ENCODE measurements around the gene MYBPC2. TPM values are rescaled to one million over a fixed set of nuclear protein-coding genes. Genes with fewer than 3 reads are reported as not detected.

Gene MYBPC2
- total RNA-seq, 1 experiment from 2014 or later = not detected

DNA sequence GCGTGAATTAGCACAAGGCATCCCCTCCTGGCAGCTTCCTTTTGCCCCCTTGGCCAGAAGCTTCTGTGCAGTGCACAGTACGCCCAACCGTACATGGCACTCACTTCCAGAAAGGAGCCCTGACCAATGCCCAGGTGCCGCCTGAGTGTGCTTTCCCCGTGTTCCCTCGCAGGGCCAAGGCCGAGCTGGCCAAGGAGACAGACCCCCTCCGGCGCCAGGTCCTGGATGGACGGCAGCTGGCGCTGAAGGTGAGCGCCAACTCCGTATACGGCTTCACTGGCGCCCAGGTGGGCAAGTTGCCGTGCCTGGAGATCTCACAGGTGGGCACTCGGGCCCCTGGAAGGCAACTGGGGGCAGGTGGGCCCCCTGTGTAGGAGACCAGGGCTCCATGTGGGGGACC, 23.3 kb upstream of the MYBPC2 start:
- no peak for DNase-seq (ENCODE audit: low read depth)

DNA sequence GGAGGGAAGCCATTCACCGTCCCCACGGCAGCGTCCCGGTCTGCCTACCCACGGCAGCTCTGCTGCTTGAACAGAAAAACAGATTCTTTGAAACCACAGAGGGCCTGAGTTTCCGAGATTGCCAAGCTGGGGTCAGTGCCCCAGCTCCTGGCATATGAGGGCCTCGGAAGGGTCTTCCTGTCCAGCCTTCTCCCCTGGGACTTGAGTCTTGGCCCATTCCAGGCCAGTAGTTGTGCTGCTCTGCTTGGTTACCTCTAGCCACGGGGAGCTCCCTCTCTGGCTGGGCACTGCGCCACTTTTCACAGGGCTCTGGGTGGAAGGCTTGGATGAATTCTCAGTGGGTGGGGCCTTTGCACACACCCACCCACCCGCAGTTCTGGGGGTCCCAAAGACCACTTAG, 22.6 kb upstream of the MYBPC2 start:
- DNase-seq (ENCODE audit: low read depth) = no peak

DNA sequence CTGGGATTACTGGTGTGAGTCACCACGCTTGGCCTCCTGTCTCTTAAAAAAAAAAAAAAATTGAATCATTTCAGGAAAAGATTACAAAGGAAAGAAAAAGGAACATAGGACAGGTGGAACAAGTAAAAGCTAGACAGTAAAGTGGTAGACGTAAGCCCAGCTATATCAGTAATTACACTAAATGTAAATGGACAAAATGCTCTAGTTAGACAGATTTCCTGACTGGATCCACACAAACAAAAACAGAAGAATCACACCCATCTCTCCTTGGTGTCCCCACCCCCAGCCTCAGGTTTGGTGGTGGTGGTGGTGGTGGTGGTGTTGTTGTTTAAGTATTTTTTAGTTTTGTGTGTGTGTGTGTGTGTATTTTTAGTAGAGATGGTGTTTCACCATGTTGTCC, 20.3 kb upstream of the MYBPC2 start:
- DNase-seq (ENCODE audit: low read depth) = no peak

GRCh38 chr19:50413096-50413495, 19.6 kb upstream of the MYBPC2 start:
- DNase-seq (ENCODE audit: low read depth) = no peak

- no peak for DNase-seq (ENCODE audit: low read depth)
Measured at GRCh38 chr19:50413531-50413930, 19.2 kb upstream of the MYBPC2 start.

GRCh38 chr19:50414864-50415660, 17.6 kb upstream of the MYBPC2 start:
- no peak for DNase-seq (ENCODE audit: low read depth)

DNA sequence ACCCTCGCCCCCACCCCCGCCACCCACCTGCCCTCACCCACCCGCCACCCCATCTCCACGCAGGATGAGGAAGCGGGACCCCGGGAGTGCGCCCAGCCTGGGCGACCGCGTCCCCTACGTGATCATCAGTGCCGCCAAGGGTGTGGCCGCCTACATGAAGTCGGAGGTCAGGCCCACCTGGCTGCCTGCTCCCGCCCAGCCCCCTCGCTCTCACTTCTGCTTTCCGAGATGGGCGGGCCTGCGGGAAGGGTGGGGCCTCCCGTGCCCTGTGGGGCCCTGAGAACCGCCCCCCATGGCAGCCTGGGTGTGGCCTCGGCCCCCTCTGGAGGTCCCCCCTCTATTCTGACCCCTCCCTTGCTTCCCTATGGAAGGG, 17.0 kb upstream of the MYBPC2 start:
- DNase-seq (ENCODE audit: low read depth) = no peak

- DNase-seq (ENCODE audit: low read depth) = no peak
Measured at GRCh38 chr19:50416034-50416977, 16.4 kb upstream of the MYBPC2 start.

- DNase-seq (ENCODE audit: low read depth) = no peak
Measured at GRCh38 chr19:50417111-50418081, 15.3 kb upstream of the MYBPC2 start.

DNA sequence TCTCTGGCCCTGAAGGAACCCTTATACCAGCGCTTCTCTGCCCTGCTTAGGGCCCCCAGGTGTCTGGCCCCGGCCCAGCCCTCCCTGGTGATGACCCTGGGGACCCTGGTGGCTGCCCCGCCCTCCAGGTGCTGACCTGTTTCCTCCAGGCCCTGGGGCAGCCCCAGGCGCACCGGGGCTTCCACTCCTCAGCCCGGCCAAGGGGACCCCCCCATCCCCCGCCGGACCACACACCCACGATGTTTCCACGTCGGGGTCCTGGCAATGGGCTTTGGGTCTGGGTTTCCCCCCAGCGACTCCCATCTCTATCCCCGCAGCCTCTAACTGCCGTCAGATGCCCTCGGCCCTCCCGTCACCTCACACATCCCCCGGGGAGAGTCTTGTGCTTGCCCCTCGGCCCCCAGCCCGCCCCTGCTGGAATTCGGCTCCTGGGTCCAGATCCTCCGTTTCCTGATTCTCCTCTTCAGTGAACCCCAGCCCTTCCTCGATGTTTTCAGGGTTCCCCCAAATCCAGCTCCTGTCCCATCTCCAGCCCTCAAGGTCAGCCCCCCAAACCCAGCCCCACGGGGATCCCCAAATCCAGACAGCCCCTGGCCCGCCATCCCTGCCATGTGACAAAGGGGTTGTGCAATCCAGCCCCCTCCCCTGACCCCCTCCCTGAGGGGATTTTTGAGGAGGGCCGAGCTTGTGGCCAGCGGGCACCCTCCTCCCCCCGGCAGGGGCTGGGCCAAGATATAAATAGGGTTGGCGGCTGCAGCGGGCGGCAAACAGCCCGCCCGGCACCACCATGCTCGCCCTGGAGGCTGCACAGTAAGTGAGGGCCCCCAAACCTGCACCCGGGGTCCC, 14.3 kb upstream of the MYBPC2 start, which contains the start of gene SPIB:
Gene SPIB, plus strand, starts transcription at position 763 of the 846 bp plus-strand sequence. Its CDS starts 25 bp downstream, at position 788.
- DNase-seq (ENCODE audit: low read depth) = no peak

GRCh38 chr19:50419022-50419579, 13.6 kb upstream of the MYBPC2 start:
- no peak for DNase-seq (ENCODE audit: low read depth)

DNA sequence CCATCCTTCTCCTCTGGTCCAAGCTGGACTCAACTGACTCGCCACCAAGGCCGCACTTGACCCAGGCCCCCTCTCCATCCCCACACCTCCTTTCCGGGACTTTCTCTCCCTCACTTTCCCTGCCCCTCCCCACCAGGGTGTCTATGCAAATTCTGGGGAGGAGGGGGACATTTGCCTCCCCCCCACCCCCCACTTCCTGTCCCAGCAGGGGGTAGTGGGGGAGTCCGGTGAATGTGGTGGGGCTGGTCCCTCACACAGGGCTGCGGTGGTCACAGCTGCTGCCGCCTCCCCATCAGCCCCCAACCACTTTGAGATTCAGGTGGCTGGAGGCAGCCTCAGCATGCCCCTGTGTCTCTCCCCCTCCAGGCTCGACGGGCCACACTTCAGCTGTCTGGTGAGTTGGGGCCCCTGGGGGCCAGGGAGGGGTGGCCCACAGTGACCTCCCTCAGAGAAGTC, 13.1 kb upstream of the MYBPC2 start:
- no peak for DNase-seq (ENCODE audit: low read depth)

GRCh38 chr19:50420127-50420526, 12.6 kb upstream of the MYBPC2 start:
- no peak for DNase-seq (ENCODE audit: low read depth)

GRCh38 chr19:50420808-50421207, 11.9 kb upstream of the MYBPC2 start:
- DNase-seq (ENCODE audit: low read depth) = no peak

DNA sequence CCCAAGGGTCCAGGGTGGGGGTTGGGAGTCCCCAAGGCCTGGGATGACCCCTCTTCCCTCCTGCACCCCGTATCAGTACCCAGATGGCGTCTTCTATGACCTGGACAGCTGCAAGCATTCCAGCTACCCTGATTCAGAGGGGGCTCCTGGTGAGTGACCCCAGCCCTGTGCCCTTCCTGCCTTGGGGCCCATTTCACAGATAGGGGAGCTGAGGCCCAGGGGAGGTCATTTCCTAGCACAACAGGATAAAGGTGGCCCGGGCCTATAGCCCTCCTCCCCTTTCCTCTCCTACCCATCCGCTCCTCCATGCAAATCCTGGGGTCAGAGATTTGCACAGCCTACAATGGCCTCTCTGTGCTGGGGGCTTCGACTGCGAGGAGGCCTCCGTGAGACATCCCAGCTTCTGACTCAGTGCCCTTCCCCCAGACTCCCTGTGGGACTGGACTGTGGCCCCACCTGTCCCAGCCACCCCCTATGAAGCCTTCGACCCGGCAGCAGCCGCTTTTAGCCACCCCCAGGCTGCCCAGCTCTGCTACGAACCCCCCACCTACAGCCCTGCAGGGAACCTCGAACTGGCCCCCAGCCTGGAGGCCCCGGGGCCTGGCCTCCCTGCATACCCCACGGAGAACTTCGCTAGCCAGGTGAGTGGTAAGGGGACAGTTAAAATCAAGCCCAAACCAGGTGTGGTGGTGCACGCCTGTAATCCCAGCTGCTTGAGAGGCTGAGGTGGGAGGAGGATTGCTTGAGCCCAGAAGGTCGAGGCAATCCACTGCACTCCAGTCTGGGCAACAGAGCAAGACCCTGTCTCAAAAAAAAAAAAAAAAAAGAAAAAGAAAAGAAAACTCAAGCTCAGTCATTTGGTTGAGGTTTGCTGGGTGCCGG, 10.1 kb upstream of the MYBPC2 start:
- DNase-seq (ENCODE audit: low read depth) = no peak

DNA sequence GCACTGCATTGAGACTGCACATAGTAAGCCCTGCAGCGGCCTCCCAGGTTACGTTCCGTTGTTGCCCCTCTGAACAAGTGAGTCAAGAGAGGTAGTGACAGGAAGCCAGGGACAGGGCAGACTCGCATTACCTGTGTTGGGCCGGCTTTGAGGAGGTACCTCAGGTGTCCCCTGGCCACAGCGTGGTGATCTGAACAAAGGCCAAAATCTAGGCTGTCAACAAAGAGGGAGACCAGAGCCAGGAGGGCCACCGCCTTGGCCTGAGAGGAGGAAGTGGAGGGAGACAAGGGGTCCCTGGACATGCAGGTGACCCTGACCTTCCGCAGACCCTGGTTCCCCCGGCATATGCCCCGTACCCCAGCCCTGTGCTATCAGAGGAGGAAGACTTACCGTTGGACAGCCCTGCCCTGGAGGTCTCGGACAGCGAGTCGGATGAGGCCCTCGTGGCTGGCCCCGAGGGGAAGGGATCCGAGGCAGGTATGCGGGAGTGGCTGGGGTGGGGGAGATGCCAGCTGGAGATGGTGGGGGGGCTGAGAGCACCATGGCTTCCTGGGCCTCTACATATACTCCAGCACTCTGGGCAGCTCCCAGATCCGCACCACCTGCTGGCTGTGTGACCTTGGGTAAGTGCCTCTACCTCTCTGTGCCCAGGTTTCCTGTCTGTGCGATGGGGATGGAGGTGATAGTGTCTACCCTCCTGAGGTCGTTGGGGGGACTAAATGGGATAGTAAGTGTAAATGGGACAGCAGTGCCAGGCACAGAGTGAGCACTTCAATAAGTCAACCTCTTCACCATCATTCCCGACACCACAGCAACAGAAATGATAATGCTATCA, 9.2 kb upstream of the MYBPC2 start:
- no peak for DNase-seq (ENCODE audit: low read depth)

GRCh38 chr19:50425581-50425980, 7.1 kb upstream of the MYBPC2 start:
- DNase-seq (ENCODE audit: low read depth) = no peak

Data from HT1080 (cell line).